Cardiac muscle cell (in vitro differentiated cells and primary cell): Measurements from ENCODE around the gene OPTC. TPM values are rescaled to one million over a fixed set of nuclear protein-coding genes. Genes with fewer than 3 reads are reported as not detected.

Experiments
- DNase-seq, 2 donors: peaks; one replicate each; pipeline versions ENCODE4 v3.0.0 to v3.0.0-alpha.2; 2010 to 2017; ENCODE audit warnings: low read depth in 1 of 2, low spot score in 1 of 2
- H3K27ac ChIP-seq: fragments of 200-600 bp; sonication (generic); 2 replicates; pipeline ENCODE4 v1.5.1; 2016
- H3K27me3 ChIP-seq: fragments of 200-600 bp; sonication (generic); 2 replicates; pipeline ENCODE4 v1.6.0; 2016; ENCODE audit warnings: control low read depth
- H3K36me3 ChIP-seq: fragments of 200-600 bp; sonication (generic); 2 replicates; pipeline ENCODE4 v1.5.1; 2016; ENCODE audit warnings: control low read depth
- H3K4me1 ChIP-seq: fragments of 200-600 bp; sonication (generic); 2 replicates; pipeline ENCODE4 v1.8.1; 2017; ENCODE audit warnings: low read depth, mild to moderate bottlenecking, mixed run types
- H3K4me3 ChIP-seq: fragments of 200-600 bp; sonication (generic); 2 replicates; pipeline ENCODE4 v1.5.1; 2016; ENCODE audit warnings: mild to moderate bottlenecking
- H3K9me3 ChIP-seq: fragments of 200-600 bp; sonication (generic); 2 replicates; pipeline ENCODE4 v1.5.1; 2017; ENCODE audit warnings: low read depth, mild to moderate bottlenecking, control low read depth
- CTCF ChIP-seq: IDR thresholded peaks from 2 replicates; pipeline ENCODE4 v1.5.1; 2012; ENCODE audit warnings: low read depth, mild to moderate bottlenecking, low read length
- polyA plus RNA-seq: library from polyadenylated mRNA; unstranded; fragments of >200 nt; fragmentation: Nextera tagmentation; extraction: Ambion mirVana; gene quantifications from 2 replicates; pipeline ENCODE4 v1.2.1, GENCODE V29; 2016
- total RNA-seq: library from RNA; depleted of rRNA; stranded (reverse); fragments of >200 nt; gene quantifications from 2 replicates; pipeline ENCODE4 v1.2.3, GENCODE V29; 2016

Gene OPTC
- total and polyA plus RNA-seq, 2 experiments from 2014 or later = not detected

GRCh38 chr1:203528976-203529835, 35.3 kb downstream of the OPTC start:
- H3K27ac ChIP-seq = no peak overlapping the region
- H3K4me1 ChIP-seq = peaks cover 14% of the 10 kb centered on the region
- DNase-seq = no peak
- no peak overlapping the region for H3K4me3 ChIP-seq
- no peaks in the 10 kb centered on the region for H3K9me3 ChIP-seq
- H3K36me3 ChIP-seq = no peaks in the 10 kb centered on the region
- no peaks in the 10 kb centered on the region for H3K27me3 ChIP-seq
- no peak for TF ChIP-seq CTCF

- no peaks in the 10 kb centered on the region for H3K9me3 ChIP-seq
- H3K4me3 ChIP-seq = no peak overlapping the region
- no peaks in the 10 kb centered on the region for H3K36me3 ChIP-seq
- no peak for DNase-seq
- TF ChIP-seq CTCF = no peak
- no peak overlapping the region for H3K27ac ChIP-seq
- peaks cover 11% of the 10 kb centered on the region for H3K4me1 ChIP-seq
- H3K27me3 ChIP-seq = no peaks in the 10 kb centered on the region
Observed at GRCh38 chr1:203531063-203531462, 37.1 kb downstream of the OPTC start.

- Histone ChIP-seq H3K36me3 (no peaks in the 10 kb centered on the region), H3K27ac (no peak overlapping the region), H3K4me3 (no peak overlapping the region), H3K4me1 (peaks cover 11% of the 10 kb centered on the region), H3K27me3 (no peaks in the 10 kb centered on the region), H3K9me3 (no peaks in the 10 kb centered on the region)
- no peak for DNase-seq
- no peak for TF ChIP-seq CTCF
Observed at GRCh38 chr1:203534012-203534411, 40.1 kb downstream of the OPTC start.

DNA sequence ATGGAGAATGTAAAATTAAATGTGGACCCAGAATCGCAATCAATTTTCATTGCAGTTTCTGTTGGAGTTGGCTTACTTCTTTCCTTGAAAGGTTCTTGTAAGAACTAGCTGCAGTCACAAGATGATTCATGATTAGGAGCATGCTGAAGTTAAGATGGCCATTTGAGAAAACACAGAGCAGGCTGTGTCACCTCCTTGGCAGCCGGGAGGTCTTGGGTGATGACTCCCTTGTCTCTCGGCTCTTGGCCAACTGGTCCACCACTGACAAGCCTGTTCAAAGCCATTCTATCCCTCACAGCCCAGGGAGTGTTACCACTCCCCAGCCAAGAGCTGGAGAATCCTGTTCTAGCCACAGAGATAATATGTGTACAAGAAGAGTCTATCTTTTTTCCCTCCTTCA, 40.6 kb downstream of the OPTC start:
- Histone ChIP-seq H3K4me1 (peaks cover 11% of the 10 kb centered on the region), H3K36me3 (no peaks in the 10 kb centered on the region), H3K4me3 (no peak overlapping the region), H3K27me3 (no peaks in the 10 kb centered on the region), H3K9me3 (no peaks in the 10 kb centered on the region), H3K27ac (no peak overlapping the region)
- peak in 1 of 2 donors; percentile 98 for DNase-seq
- no peak for TF ChIP-seq CTCF

DNA sequence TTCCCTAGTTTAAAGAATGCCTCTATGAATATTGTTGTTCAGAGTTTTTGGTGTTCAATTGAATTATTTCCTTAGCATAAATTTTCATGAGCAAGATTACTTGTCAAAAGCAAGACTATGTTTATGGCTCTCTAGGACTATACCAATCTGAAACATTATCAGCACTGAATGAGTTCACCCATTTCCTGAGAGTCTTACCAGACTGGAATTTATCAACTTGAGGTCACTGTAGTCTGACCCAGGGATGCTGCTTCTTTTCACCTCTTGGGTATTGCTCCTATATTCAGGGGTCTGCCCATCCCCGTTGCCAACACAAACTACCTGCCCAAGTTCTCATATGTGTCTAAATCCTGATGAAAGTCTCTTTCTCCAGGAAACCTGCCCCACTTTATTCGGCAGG, 42.6 kb downstream of the OPTC start:
- Histone ChIP-seq H3K27ac (no peak overlapping the region), H3K9me3 (no peaks in the 10 kb centered on the region), H3K36me3 (no peaks in the 10 kb centered on the region), H3K4me1 (no peaks in the 10 kb centered on the region), H3K27me3 (no peaks in the 10 kb centered on the region), H3K4me3 (no peak overlapping the region)
- peak in 1 of 2 donors; percentile 64 for DNase-seq
- no peak for TF ChIP-seq CTCF
